DMS153 treated with DMSO at 0.1 percent for 48 hours (cell line): Measurements from ENCODE around the gene ZNF32.

Experiments
- DNase-seq: peaks from one replicate; lab custom pipeline; 2025; ENCODE audit not compliant: unreplicated experiment; lab: John Stamatoyannopoulos, UW

The ZNF32 gene

DNA sequence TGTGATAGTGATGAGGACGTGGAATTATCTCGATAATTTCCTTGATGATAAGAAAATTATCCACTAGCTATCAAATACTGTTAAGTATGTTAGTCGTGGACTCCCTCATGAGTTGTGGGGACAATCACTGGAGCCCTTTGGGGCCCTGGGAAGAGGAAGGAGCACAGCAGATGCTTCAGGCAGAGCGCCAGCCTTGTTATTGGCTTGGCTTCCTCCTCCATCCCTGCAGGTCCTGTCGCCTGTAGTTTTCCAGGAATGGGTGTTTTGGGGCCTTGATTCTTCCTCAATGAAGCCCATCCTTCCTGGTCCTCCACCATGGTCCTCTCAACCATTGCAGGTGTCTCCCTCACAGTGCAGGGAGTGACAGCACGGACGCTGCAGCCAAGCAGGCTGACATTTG is 32.5 kb upstream of the ZNF32 start:
- DNase-seq, result no peak

DNA sequence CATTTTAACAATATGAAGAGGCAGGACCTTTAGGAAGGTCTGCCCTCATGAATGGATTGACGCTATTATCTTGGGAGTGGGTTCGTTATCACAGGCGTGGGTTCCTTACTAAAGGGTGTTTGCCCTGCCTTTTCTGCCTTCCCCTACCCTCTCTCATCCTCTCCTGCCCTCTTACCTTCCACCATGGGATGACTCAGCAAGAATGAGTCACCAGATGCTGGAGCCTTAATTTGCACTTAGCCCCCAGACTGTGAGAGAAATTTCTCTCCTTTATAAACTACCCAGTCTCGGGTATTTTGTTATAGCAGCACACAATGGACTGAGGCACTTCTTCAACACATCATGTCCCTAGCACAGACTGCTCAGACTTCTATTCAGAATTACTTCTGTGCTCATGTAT is 31.4 kb upstream of the ZNF32 start:
- DNase-seq, result no peak

DNA sequence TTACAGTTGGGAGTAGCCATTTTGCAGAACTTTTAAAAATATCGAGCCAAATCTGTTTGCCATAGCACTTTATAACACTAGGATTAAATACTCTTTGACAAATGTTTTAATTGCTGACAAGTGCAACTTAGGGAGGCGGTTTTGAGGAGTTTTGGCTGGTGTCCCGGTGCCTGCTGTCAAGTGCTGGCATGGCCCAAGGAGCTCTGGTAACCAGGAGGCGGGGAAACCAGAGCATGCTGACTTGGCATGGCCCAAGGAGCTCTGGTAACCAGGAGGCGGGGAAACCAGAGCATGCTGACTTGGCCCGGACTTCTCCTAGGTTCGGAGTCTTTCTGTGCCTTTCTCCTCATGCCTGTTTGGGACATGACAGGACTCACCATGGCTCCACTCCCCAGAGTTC is 30.8 kb upstream of the ZNF32 start:
- no peak for DNase-seq

DNA sequence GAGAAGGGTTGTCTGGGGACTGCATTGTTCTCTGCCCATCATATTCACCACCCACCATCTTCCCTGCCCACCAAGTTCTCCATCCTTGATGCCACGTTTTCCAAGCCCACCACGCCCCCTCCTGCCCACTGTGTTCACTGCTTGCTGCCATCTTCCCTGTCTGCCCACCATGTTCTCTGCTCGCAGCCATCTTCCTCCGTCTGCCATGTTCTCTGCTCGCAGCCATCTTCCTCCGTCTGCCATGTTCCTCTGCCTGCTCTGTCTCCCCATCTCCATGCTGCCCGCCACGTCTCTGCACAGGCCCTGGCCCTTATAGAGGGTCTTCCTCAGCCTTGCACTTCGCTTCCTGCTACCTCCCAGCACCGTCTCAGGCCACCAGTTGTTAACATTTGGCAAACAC is 30.0 kb upstream of the ZNF32 start:
- no peak for DNase-seq

DNA sequence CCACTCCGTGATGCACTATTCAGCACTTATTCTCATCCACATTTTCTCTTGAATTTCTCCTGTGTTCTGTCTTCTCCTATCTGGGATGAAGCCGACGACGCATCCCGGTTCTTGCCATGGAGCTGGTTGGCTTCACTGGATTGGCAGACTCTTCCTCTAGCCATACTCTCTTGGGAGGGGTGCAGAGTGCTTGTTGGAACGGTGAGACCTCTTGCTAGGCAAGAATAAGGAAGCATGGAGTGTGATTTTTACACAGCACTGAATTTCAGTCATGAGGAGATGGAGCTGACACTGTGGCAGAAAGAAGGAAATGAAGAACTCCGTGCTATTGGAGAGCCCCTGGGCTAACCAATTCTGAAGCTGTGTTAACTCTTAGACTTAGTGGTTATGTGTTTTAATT is 28.2 kb upstream of the ZNF32 start:
- DNase-seq, result no peak

DNA sequence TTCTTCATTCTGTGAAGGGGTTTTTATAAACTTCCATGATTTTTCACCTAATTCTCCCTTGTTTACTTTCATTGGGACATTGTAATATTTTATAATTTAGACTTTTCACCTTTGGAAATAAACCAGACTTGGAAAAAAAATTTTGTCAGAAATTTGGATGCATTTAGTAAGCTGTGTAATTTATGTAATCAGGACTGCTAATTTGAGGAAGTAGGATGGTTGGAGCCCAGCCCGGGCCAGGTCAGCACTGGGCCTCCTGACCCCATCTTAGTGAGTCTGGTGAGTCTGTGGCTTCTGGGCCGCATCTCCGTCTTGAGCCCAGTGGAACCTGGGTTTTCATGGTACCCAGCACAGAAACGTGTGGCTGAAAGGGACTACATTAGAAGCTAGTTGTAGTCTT is 27.6 kb upstream of the ZNF32 start:
- DNase-seq, result no peak

DNA sequence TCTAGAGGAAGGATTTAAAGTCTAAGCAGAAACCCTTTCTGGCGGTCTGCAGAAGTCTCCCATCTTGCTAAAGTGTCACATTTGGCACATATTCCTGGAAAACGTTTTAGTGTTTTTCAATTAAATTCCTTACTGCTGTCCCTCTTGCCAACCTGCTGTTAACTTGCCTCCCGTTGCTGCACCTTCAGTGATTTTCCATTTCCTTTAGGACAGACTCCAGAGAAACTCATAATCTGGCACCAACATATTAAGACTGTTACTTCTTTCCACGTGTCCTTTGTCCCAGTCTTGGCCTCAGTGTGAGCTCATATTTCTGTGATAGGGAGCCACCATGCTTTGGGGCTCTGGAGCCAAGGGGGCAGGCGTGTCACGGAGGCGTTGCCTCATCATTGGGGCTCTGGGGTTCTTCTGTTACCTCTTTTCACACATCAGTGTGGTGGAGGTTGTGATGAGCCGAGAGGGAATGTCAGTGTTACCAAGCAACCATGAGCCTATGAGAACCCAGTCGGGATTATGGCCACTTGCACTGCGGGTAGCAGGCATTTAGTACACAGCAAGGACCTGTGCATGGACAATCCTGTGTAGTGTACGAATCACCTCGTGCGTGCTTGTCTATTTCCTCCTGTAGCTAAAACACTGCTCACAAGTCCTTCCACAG is 26.0 kb upstream of the ZNF32 start:
- DNase-seq, result no peak

DNA sequence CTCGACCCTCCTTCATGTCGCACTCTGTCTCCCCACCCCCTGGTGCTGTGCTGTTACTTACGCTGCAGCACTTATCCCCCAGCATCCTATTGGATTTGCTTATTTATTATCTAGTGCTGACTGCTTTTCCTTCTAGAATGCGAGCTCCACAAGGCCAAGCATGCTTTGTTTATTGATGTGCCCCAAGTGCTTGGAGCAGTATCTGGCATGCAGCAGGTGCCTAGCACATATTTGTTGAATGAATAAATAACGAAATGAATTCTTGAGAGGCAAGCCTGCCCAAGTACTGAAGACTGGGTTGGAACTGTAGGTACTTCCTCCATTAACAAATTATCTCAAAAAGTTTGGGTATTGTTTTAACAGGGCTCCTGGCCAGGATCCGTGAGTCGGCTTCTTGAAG is 24.8 kb upstream of the ZNF32 start:
- no peak for DNase-seq

DNA sequence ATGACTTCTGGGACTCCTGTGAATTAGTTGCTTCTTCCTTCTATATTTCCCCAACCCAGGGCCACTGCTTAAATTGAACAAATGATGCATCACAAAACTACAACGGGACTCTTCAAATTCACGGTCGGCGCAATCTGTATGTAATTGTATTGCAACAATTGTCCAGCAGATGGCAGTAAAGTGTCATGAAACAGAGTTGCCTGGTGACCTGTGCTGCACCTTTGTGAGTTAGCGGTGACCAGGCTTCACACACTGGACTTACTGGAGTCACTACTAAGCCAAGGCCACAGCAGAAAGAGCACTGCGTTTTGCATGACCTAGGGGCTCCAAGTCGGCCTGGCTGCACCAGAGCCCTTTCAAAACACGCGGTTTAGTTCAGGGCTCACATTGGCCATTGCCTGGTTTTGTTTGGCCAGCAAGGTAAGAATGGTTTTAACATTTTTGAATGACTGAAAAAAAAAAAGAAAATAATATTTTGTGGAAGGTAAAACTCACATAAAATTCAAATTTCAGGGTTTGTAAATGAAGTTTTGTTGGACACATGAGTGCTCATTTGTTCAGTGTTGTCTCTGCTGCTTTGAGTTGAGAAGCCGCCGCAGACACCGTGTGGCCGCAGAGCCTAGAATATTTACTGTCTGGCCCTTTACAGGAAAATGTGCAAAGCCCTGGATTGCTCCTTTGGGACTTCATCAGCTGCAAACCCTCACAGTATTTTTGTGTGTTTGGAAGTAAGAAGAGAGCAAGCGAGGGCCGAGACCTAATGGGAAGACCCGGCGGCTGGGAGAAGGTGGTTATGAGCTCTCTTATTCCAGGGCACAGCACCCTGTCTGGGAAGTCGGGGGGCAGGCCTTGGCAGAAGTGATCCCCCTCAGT is 23.2 kb upstream of the ZNF32 start:
- peak; percentile 19 for DNase-seq

DNA sequence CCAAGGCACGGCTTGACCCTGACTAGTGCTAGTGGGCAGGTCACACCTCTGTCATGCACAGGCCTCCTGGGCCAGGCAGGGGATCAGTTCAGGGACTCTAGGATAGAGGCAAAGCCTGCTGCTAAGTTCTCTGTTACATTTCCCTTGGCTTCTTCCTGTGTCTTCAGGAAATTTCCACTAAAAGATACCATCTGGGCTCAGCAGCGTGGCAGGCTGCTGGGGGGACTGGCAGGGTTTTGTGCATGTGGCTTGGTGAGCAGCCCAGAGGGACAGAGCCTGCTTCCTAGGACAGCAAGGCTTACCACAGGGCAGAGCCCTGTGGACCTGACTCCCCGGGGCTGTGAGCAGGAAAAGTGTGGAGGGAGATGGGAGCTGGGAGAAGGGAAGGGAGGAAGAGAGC is 20.7 kb upstream of the ZNF32 start:
- DNase-seq, result no peak

DNA sequence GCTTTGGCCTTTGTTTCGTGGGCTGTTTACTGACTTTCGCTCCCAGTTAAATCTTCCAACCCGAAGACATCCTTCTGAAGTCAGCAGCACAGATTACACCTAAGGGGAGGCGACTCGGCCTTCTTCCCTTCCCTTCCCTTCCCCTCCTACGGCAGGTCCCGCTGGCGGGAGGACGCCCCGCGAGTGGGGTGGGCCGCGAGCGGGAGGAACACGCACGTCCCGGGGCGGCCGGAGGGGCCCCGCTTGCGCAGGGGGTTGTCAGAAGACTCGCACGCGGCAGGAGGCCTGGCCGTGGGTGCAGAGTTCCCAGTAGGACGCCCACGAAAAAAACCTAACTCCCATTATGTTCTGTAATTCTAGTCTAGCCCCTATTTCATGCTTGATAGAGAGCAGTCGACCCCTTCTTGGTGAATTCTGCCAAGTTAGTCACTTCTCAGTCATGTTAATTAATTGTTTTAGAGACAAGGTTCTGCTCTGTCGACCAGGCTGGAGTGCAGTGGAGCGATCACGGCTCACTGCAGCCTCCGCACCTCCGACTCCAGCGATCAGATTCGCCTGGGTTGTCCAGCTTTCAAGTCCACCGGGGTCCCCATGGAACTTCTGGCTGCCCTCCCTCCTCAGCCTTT is 19.2 kb upstream of the ZNF32 start:
- DNase-seq, result no peak

DNA sequence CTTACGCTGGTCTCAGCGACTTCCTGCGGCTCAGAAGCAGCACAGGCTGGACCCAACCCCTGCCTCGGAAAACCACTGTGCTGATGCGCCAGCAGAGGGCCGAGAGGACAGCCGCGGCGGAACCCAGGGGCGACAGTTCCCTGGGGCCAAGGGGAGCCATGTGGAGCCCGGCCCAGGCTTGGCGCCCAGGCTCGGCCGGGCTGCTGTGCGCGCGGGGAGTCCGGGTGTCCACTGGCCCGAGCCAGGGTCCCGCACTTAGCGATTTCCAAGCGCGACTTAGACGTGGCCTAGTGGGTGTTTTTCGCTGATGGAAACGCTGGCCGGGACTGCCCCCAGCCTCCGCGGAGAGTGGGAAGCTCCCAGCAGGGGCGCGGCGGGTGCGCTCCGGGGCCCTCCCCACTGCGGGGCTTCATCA is 18.6 kb upstream of the ZNF32 start:
- DNase-seq, result no peak

DNA sequence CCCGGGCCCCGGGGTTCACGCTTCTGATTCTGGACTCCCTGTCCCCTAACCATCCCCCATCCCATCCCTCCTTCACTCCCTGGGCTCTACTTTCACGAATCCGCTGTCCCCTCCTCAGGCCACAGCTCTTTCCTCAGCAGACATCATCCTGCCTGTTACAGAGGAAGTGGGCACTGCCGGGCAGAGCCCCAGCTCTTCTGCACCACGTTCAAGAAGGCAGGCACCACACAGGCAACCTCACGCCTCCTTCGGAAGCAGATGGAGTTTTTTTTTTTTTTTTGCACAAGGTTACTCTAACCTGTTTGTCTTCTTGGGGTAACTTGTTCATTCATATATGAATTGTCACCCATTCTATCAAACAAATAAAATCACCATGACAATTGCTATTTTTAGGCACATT is 17.9 kb upstream of the ZNF32 start:
- DNase-seq, result no peak

DNA sequence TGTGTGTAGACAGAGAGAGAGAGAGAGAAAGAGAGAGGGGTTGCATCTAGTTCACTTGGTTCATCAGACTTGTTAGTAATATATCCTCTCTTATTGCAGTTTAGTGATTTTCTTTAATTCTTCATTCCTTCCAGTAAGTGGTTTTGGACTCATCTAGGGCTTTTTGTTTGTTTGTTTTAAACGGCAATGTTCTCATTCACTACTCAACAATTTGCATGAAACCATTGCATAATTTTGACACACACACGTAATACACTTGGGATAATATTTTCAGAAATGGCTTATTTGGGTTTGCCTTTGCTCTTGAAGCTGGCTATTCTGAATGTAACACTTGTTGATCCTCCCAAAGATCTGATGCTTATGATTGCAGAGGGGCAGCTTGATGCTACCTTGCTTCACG is 16.4 kb upstream of the ZNF32 start:
- no peak for DNase-seq

DNA sequence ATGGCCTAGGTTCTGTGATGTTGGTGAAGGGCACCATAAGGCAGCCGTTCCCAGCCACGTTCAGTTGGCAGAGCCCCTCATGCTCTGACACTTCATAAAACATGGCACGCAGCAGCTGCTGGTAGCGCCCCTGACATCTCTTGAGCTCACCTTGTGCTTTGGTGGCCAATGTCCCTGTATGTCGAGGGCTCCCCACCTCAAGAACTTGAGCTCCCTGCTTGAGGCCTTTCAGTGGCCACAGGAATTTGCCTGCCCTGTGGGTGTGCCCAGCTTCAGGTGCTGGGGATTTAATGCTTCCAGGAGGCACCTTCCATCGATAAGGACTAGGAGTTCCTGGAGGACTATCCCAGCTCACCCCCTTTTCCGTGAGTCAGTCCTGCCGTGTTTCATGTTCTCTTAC is 9.5 kb upstream of the ZNF32 start:
- DNase-seq, result no peak

DNA sequence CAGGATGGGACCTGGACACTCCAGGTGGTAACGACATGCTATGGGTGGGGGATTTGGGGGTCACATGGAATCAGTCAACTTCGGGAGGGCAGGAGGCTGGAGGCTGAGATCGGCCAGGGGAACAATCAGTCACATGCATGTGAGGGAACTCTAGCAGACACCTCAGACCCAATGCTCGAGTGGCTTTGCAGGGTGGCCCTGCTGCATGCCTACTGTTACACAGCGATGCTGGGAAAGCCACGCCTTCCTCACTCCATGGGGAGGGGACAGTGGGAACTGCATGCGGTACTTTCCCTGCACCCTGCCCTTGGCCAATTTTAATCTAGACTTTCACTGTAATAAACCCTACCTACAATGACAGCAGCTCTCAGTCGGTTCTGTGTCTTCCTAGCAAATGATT is 6.6 kb upstream of the ZNF32 start:
- no peak for DNase-seq

DNA sequence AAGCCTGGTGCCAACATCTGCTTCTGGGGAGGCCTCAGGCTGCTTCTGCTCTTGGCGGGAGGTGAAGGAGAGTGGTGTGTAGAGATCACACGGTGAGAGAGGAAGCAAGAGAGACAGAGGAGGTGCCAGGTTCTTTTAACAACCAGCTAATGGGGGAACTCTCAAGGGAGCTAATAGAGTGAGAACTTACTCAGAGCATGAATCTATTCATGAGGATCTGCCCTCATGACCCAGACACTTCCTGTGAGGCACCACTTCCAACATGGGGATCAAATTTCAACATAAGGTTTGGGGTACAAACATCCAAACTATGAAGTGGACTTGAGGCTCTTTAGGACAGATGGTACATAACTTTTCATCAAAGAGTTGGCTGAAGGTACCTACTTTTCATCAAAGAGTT is 5.1 kb upstream of the ZNF32 start:
- no peak for DNase-seq

DNA sequence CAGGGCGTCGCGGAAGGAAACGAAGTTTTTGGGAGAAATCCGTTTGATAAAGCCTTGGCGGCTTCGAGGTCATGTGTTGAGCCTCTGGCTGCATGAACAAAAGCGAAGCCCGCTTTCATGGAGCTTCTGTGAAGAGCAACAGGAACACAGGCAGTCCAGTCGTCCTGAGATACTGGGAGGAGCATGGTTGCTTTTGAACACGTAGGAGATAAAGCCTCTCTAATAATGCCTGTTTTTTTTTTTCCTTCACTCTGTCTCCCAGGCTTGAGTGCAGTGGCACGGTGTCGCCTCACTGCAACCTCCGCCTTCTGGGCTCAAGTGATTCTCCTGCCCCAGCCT is 473 bp upstream of the ZNF32 start:
- no peak for DNase-seq

DNA sequence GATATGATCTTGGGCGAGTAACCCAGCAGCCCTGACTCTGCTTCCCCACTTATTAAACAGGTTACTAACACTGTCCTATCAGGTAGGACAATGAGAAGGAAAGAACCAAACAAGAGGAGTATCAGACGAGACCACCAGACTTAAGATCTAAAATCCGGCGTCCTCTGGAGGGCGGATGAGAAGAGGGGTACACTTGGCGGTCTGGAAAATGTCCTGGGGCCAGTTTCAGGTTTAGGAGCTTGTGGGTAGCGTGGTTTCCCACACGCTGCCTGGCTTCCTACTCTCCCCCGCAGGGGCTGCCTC is 635 bp downstream of the ZNF32 start:
- DNase-seq, result no peak

DNA sequence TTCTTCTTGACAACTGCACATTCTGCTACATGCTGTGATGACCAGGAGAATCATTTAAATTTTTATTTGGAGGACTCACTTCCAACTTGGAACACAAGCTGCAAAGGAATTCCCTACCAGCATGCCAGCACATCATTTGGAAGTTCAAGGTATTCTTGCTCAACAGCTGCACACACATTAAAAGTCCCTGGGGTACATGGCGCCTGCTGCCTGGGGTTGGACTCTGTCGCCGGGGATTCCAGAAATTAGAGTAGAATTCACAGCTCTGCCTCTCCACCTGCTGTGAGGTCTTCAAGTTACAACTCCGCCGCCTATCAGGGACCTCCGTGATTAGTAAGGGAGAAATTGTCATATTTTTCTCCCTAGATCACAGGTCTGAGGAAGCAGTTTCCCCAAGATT is 1.1 kb downstream of the ZNF32 start:
- DNase-seq, result no peak

DNA sequence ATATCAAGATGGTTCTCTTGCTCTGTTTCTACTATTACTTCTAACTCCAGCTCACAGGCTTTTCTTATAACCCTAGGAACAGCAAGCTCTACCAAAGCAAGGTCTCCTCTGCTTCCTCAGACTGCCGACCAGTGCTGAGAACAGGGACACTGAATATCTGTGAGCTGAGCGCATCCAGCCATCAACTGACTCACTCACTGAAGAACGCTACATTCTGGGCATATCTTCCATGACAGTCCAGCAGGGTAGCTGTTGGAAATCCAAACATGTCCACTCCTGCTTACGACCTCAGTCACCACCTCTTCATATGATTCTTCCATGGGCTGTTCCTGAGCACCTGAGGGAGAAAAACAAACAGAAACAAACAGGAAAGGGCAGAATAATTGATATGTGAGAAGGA is 2.8 kb downstream of the ZNF32 start:
- no peak for DNase-seq

DNA sequence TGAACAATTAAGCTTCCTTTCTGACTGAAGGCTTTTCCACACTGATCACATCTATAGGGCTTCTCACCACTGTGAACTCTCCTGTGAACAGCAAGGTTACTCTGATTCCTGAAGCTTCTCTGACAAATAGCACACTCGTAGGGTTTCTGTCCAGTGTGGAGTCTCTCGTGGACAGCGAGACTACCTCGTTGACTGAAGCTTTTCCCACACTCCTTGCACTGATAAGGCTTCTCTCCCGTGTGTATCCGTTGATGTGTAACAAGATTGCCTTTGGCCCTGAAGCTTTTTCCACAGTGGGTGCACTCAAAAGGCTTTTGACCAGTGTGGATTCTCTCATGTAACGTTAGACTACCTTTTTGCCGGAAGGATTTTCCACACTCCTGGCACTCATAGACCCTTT is 4.4 kb downstream of the ZNF32 start:
- no peak for DNase-seq

DNA sequence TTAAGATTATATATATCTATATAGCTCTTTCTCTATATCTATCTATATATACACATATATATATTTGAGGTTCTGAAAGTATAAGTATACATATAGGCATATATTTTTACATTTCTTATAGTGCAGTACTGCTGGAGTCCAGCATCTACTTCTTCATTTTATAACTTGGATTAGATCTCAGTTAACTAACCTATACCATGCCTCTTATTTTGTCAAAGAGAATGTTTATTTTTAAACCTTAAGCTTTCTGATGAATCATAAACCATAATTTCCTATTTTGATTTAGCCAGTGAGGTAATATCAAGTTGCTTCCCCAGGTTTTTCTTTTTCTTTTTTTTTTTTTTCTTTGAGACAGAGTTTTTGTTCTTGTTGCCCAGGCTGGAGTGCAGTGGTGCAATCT is 8.1 kb downstream of the ZNF32 start:
- DNase-seq, result no peak
